GM12878 (cell line): ENCODE data around the gene PI16. TPM values are rescaled to one million over a fixed set of nuclear protein-coding genes. Genes with fewer than 3 reads are reported as not detected.

ENCODE experiments used
- ATAC-seq: fragments of 200-7000 bp; cut with Tn5 transposase; 3 replicates; pipeline ENCODE4 v1.9.1; 2020; ENCODE audit warnings: mild to moderate bottlenecking, moderate library complexity
- BruUV-seq: library from RNA; stranded (reverse); fragments of 400-500 nt; replicated peaks from 2 replicates; lab custom pipeline; 2021; lab: Mats Ljungman, UMichigan
- CTCF ChIA-PET: fragments of 300-600 bp; sonication (Branson Sonifier 250); formaldehyde crosslinking; extraction: SDS; loops from one replicate; lab custom pipeline; 2021; ENCODE audit warnings: inconsistent platforms; lab: Yijun Ruan, JAX
- POLR2A ChIA-PET: fragments of 350-600 bp; formaldehyde crosslinking; extraction: SDS; loops from one replicate; lab custom pipeline; 2021; ENCODE audit warnings: inconsistent platforms; lab: Charles Lee
- RAD21 ChIA-PET: fragments of 300-600 bp; sonication (Branson Sonifier 250); formaldehyde crosslinking; loops from one replicate; lab custom pipeline; 2023; ENCODE audit warnings: antibody characterized with exemption; ENCODE audit not compliant: unreplicated experiment; lab: Charles Lee
- SMC1A ChIA-PET: fragments of 300-600 bp; sonication (Branson Sonifier 250); formaldehyde crosslinking; loops from one replicate; lab custom pipeline; 2023; ENCODE audit not compliant: unreplicated experiment, uncharacterized antibody; lab: Charles Lee
- DNase-seq: peaks from one replicate; pipeline ENCODE4 v3.0.0-alpha.2; 2011; ENCODE audit warnings: low read depth, low spot score
- FAIRE-seq: peaks from 3 replicates; lab custom pipeline; 2011; peaks lifted over from hg19 to GRCh38; lab: Jason Lieb, UNC
- H2AFZ ChIP-seq: 2 replicates; pipeline ENCODE4 v1.6.0; 2011; ENCODE audit warnings: low read depth, low read length, control low read depth; ENCODE audit not compliant: control insufficient read depth
- H3K27ac ChIP-seq: 2 replicates; pipeline ENCODE4 v1.5.1; 2011; ENCODE audit warnings: control low read depth; ENCODE audit not compliant: control insufficient read depth, insufficient read depth
- H3K27me3 ChIP-seq, 2 experiments: replicated peaks in 1 of 2; 2 replicates each; pipeline versions ENCODE4 v1.6.0 to v1.6.1; 2011; ENCODE audit warnings: low read length in 1 of 2; ENCODE audit not compliant: control insufficient read depth in 2 of 2, insufficient read depth in 2 of 2
- H3K36me3 ChIP-seq, 2 experiments: 2 replicates each; pipeline ENCODE4 v1.5.1; 2011; ENCODE audit warnings: low read length in 1 of 2; ENCODE audit not compliant: control insufficient read depth in 2 of 2, insufficient read depth in 2 of 2
- H3K4me1 ChIP-seq: 2 replicates; pipeline ENCODE4 v1.6.1; 2011; ENCODE audit warnings: mild to moderate bottlenecking, low read length, moderate library complexity, mixed read lengths; ENCODE audit not compliant: control insufficient read depth, insufficient read depth
- H3K4me2 ChIP-seq: 2 replicates; pipeline ENCODE4 v1.6.0; 2011; ENCODE audit warnings: control low read depth; ENCODE audit not compliant: control insufficient read depth, insufficient read depth
- H3K4me3 ChIP-seq: fragments of 200-600 bp; sonication (generic); 2 replicates; pipeline ENCODE4 v1.5.1; 2016
- H3K79me2 ChIP-seq: 2 replicates; pipeline ENCODE4 v1.6.0; 2011; ENCODE audit warnings: low read length; ENCODE audit not compliant: control insufficient read depth, insufficient read depth
- H3K9ac ChIP-seq: 2 replicates; pipeline ENCODE4 v1.8.0; 2011; ENCODE audit warnings: low read length, control low read depth, mixed read lengths; ENCODE audit not compliant: control insufficient read depth, insufficient read depth
- H3K9me3 ChIP-seq: replicated peaks from 3 replicates; pipeline ENCODE4 v1.5.1; 2011; ENCODE audit warnings: mild to moderate bottlenecking, low read length; ENCODE audit not compliant: control insufficient read depth, insufficient read depth
- H4K20me1 ChIP-seq: 2 replicates; pipeline ENCODE4 v1.6.0; 2011; ENCODE audit not compliant: control insufficient read depth, insufficient read depth
- GABPA ChIP-seq: IDR thresholded peaks from 2 replicates; pipeline ENCODE4 v1.6.1; 2014; ENCODE audit warnings: antibody characterized with exemption, low read depth, mild to moderate bottlenecking, inconsistent platforms
- MYB ChIP-seq: fragments of 150-350 bp; IDR thresholded peaks from 2 replicates; pipeline ENCODE4 v1.6.1; 2014; ENCODE audit warnings: mild to moderate bottlenecking, low read depth, low read length, borderline replicate concordance
- WGBS: methylation state at CpG from one replicate; pipeline ENCODE4 v1.1.6; 2016; ENCODE audit warnings: low lambda C conversion rate; ENCODE audit not compliant: insufficient replicate concordance, insufficient coverage; ENCODE audit errors: missing lambda C conversion rate; 5-methylcytosine and 5-hydroxymethylcytosine counted together
- in situ Hi-C: fragments of 300-500 bp; cut with MboI; formaldehyde crosslinking; loops from 9 replicates; pipeline ENCODE4 v1.14.3; 2018; ENCODE audit warnings: mixed read lengths
- intact Hi-C: fragments of 100-400 bp; cut with micrococcal nuclease; formaldehyde crosslinking; loops from one replicate; pipeline ENCODE4 v1.14.2; 2022; ENCODE audit not compliant: unreplicated experiment
- polyA plus RNA-seq, 11 experiments: library from polyadenylated mRNA; depleted of rRNA in 4 of 11; unstranded in 6 of 11; stranded (reverse) in 5 of 11; fragments of >200 nt; fragmentation: Nextera tagmentation in 4 of 11; fragmentation: Illumina TruSeq in 1 of 11; extraction: Ambion mirVana in 4 of 11; extraction: Trizol in 1 of 11; gene quantifications; 1 replicate in 1 of 11; 2 replicates in 10 of 11; pipeline versions ENCODE4 v1.2.1 to v1.2.3, GENCODE V29; 2011 to 2016; ENCODE audit warnings: inconsistent platforms in 2 of 11, missing spikeins in 2 of 11, low read depth in 1 of 11
- total RNA-seq, 4 experiments: library from RNA; depleted of rRNA in 3 of 4; stranded (reverse); fragments of >200 nt in 3 of 4; fragmentation: Illumina TruSeq in 1 of 4; extraction: Trizol in 1 of 4; gene quantifications; 2 replicates each; pipeline versions ENCODE4 v1.2.1 to v1.2.3, GENCODE V29; 2013 to 2021
- TF ChIP-seq, protein P1 (sequence below): fragments of 450-650 bp; IDR thresholded peaks from 2 replicates; pipeline ENCODE4 v1.6.1; 2017; ENCODE audit warnings: antibody characterized with exemption, mild to moderate bottlenecking, moderate library complexity

Gene PI16
- total and polyA plus RNA-seq, 10 of the 15 experiments (the other 5 are each of a cell fraction or from before 2014, with no cell fraction given) = 0.08 to 0.12 TPM; not detected in 8

DNA sequence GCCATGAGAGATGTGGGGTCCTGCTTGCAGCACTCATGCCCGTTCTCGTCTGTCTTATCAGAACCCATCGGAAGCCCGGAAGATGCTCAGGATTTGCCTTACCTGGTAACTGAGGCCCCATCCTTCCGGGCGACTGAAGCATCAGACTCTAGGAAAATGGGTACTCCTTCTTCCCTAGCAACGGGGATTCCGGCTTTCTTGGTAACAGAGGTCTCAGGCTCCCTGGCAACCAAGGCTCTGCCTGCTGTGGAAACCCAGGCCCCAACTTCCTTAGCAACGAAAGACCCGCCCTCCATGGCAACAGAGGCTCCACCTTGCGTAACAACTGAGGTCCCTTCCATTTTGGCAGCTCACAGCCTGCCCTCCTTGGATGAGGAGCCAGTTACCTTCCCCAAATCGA lies 8.3 kb downstream of the PI16 start (continued):
- TF ChIP-seq GABPA = peak; percentile 55; the same call in 1 of the 2 replicates
- no peak for TF ChIP-seq MYB
- TF ChIP-seq, all 136 proteins: peak for 5

DNA sequence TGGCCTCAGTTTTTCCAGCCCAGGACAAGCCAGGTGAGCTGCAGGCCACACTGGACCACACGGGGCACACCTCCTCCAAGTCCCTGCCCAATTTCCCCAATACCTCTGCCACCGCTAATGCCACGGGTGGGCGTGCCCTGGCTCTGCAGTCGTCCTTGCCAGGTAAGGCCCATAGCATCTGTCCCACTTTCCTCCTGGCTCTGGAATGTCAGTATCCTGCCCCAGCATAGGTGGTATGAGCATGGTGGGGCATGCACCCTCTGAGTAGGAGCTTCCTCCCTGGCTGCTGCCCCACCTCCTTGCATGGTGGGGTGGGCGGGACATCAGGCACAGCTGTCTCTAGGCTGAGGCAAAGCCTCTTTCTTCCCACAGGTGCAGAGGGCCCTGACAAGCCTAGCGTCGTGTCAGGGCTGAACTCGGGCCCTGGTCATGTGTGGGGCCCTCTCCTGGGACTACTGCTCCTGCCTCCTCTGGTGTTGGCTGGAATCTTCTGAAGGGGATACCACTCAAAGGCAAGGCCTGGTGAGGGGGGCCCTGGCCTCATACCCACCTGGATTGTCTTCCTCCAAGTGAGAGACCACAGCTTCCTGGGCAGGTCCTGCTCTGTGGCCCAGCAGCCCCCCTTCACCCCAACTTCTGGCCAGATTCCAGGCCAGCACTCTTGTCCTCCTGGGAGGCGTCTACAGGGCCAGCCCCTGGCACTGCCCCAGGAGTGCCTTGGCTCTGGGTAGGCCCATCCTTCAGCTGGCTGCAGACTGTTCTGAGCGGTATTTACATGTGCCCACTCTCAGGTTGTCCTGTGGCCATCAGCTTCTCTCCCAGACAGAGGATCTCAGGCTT lies 9.1 kb downstream of the PI16 start:
- Histone ChIP-seq H3K4me3 (no peak overlapping the region), H3K27me3 (no peaks in the 10 kb centered on the region), H4K20me1 (no peaks in the 10 kb centered on the region), H3K36me3 (peaks cover 7 to 9% of the 10 kb centered on the region in 2 experiments), H2AFZ (peak overlapping the region; percentile 62), H3K27ac (no peak overlapping the region), H3K4me1 (peaks cover 14% of the 10 kb centered on the region), H3K9ac (no peak overlapping the region), H3K4me2 (peak overlapping the region; percentile 22; the same call in 1 of the 2 replicates), H3K79me2 (no peaks in the 10 kb centered on the region), H3K9me3 (no peaks in the 10 kb centered on the region)
- DNase-seq (no peak), ATAC-seq (peak; percentile 54), FAIRE-seq (no peak)
- SMC1A ChIA-PET = interaction anchor here (1.9 kb wide), 1 partner anchor 55 kb away, joined by 8 read pairs; no protein-coding TSS in a partner anchor
- POLR2A ChIA-PET = interaction anchor here (1.2 kb wide), 1 partner anchor 49 kb away, joined by 3 read pairs; no protein-coding TSS in a partner anchor
- no TSS peak for BruUV-seq
- RAD21 ChIA-PET = interaction anchor here (0.6 to 2.1 kb wide), 2 partner anchors 54 kb away, joined by 3 to 6 read pairs; no protein-coding TSS in a partner anchor
- in situ Hi-C loops (no loop called here), intact Hi-C loops (no loop called here)
- 63% methylated on average over 11 of the region's 11 CpGs for WGBS
- TF ChIP-seq, protein P1, sequence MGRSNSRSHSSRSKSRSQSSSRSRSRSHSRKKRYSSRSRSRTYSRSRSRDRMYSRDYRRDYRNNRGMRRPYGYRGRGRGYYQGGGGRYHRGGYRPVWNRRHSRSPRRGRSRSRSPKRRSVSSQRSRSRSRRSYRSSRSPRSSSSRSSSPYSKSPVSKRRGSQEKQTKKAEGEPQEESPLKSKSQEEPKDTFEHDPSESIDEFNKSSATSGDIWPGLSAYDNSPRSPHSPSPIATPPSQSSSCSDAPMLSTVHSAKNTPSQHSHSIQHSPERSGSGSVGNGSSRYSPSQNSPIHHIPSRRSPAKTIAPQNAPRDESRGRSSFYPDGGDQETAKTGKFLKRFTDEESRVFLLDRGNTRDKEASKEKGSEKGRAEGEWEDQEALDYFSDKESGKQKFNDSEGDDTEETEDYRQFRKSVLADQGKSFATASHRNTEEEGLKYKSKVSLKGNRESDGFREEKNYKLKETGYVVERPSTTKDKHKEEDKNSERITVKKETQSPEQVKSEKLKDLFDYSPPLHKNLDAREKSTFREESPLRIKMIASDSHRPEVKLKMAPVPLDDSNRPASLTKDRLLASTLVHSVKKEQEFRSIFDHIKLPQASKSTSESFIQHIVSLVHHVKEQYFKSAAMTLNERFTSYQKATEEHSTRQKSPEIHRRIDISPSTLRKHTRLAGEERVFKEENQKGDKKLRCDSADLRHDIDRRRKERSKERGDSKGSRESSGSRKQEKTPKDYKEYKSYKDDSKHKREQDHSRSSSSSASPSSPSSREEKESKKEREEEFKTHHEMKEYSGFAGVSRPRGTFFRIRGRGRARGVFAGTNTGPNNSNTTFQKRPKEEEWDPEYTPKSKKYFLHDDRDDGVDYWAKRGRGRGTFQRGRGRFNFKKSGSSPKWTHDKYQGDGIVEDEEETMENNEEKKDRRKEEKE = no peak
- CTCF ChIA-PET = interaction anchor here (2.2 kb wide), 1 partner anchor 55 kb away, joined by 6 read pairs; no protein-coding TSS in a partner anchor
